ES-I3 (cell line): Measurements from ENCODE around the gene SELENOP.
A peak's percentile ranks its signal among the peaks of the same experiment; 100 is the strongest.

Experiments
- H3K36me3 ChIP-seq: 2 replicates; pipeline ENCODE4 v1.6.1; 2013; ENCODE audit warnings: mild to moderate bottlenecking, low read length, control low read depth, moderate library complexity; ENCODE audit not compliant: insufficient read depth
- H3K4me1 ChIP-seq: 2 replicates; pipeline ENCODE4 v1.6.1; 2013; ENCODE audit warnings: mild to moderate bottlenecking, control low read depth, low read length; ENCODE audit not compliant: insufficient read depth
- H3K9ac ChIP-seq: 2 replicates; pipeline ENCODE4 v1.6.1; 2013; ENCODE audit warnings: low read depth, mild to moderate bottlenecking, low read length, moderate library complexity
- H3K9me3 ChIP-seq: 2 replicates; pipeline ENCODE4 v1.6.1; 2013; ENCODE audit warnings: mild to moderate bottlenecking, low read length, moderate library complexity; ENCODE audit not compliant: control insufficient read depth, insufficient read depth

The SELENOP gene

GRCh38 chr5:42756606-42757601, 54.8 kb downstream of the SELENOP start, which contains the start of gene CCDC152:
Gene CCDC152, plus strand, starts transcription at chr5:42756818. Its CDS starts 2,304 bp downstream, at chr5:42759122.
- Histone ChIP-seq H3K9ac (peak within 1 kb of the TSS; percentile 67; the same call in 1 of the 2 replicates), H3K36me3 (no peaks in the 10 kb centered on the region), H3K4me1 (no peaks in the 10 kb centered on the region; the same call in 1 of the 2 replicates), H3K9me3 (no peaks in the 10 kb centered on the region)

- Histone ChIP-seq H3K9me3 (no peaks in the 10 kb centered on the region), H3K9ac (no peak overlapping the region), H3K4me1 (no peaks in the 10 kb centered on the region; the same call in 1 of the 2 replicates), H3K36me3 (no peaks in the 10 kb centered on the region)
These were observed 58.6 kb downstream of the SELENOP start for GRCh38 chr5:42753099-42753498.

- Histone ChIP-seq H3K9me3 (no peaks in the 10 kb centered on the region), H3K36me3 (no peaks in the 10 kb centered on the region), H3K4me1 (no peaks in the 10 kb centered on the region), H3K9ac (no peak overlapping the region)
These were observed 60.6 kb downstream of the SELENOP start for GRCh38 chr5:42751044-42751443.

GRCh38 chr5:42750507-42750906, 61.2 kb downstream of the SELENOP start:
- Histone ChIP-seq H3K9me3 (no peaks in the 10 kb centered on the region), H3K36me3 (no peaks in the 10 kb centered on the region), H3K4me1 (no peaks in the 10 kb centered on the region), H3K9ac (no peak overlapping the region)
